ENCODE measurements around the gene RNASE9. TPM values are rescaled to one million over a fixed set of nuclear protein-coding genes. Genes with fewer than 3 reads are reported as not detected.
"Not testable (repeated sequence)": the region's sequence is repeated elsewhere in the genome, so short reads cannot be mapped to it uniquely, and the experiment has no call there.

RNASE9 gene
- total RNA-seq, 1 donor from 2014 or later: not detected

GRCh38 chr14:20583142-20583541, 22.3 kb upstream of the RNASE9 start:
- H3K4me3 ChIP-seq (ENCODE audit: low read depth, low read length): no peak overlapping the region
- no peak for TF ChIP-seq CTCF (IDR thresholded peaks at IDR 0.05; ENCODE audit: insufficient read depth, low read length, poor library complexity, severe bottlenecking)
- H3K36me3 ChIP-seq (ENCODE audit: control insufficient read depth, insufficient read depth, low read length): no peaks in the 10 kb centered on the region
- no peak for DNase-seq (ENCODE audit: low read depth)
- no peaks in the 10 kb centered on the region for H3K27me3 ChIP-seq (ENCODE audit: control insufficient read depth, insufficient read depth, low read length)

- Histone ChIP-seq H3K36me3 (ENCODE audit: control insufficient read depth, insufficient read depth, low read length) (no peaks in the 10 kb centered on the region), H3K4me3 (ENCODE audit: low read depth, low read length) (no peak overlapping the region), H3K27me3 (ENCODE audit: control insufficient read depth, insufficient read depth, low read length) (no peaks in the 10 kb centered on the region)
- TF ChIP-seq CTCF (IDR thresholded peaks at IDR 0.05; ENCODE audit: insufficient read depth, low read length, poor library complexity, severe bottlenecking): no peak
- DNase-seq (ENCODE audit: low read depth): no peak
Measured at GRCh38 chr14:20580242-20580641, 19.4 kb upstream of the RNASE9 start.

GRCh38 chr14:20578784-20579502, 18.1 kb upstream of the RNASE9 start:
- TF ChIP-seq CTCF (IDR thresholded peaks at IDR 0.05; ENCODE audit: insufficient read depth, low read length, poor library complexity, severe bottlenecking): no peak
- Histone ChIP-seq H3K4me3 (ENCODE audit: low read depth, low read length) (no peak overlapping the region), H3K36me3 (ENCODE audit: control insufficient read depth, insufficient read depth, low read length) (no peaks in the 10 kb centered on the region), H3K27me3 (ENCODE audit: control insufficient read depth, insufficient read depth, low read length) (no peaks in the 10 kb centered on the region)
- DNase-seq (ENCODE audit: low read depth): no peak

GRCh38 chr14:20578325-20578724, 17.5 kb upstream of the RNASE9 start:
- no peak for TF ChIP-seq CTCF (IDR thresholded peaks at IDR 0.05; ENCODE audit: insufficient read depth, low read length, poor library complexity, severe bottlenecking)
- Histone ChIP-seq H3K27me3 (ENCODE audit: control insufficient read depth, insufficient read depth, low read length) (no peaks in the 10 kb centered on the region), H3K36me3 (ENCODE audit: control insufficient read depth, insufficient read depth, low read length) (no peaks in the 10 kb centered on the region), H3K4me3 (ENCODE audit: low read depth, low read length) (no peak overlapping the region)
- DNase-seq (ENCODE audit: low read depth): no peak

- H3K4me3 ChIP-seq (ENCODE audit: low read depth, low read length); DNase-seq (ENCODE audit: low read depth); H3K36me3 ChIP-seq (ENCODE audit: control insufficient read depth, insufficient read depth, low read length); H3K27me3 ChIP-seq (ENCODE audit: control insufficient read depth, insufficient read depth, low read length): not testable (repeated sequence)
Measured at GRCh38 chr14:20572382-20572990, 11.6 kb upstream of the RNASE9 start.

GRCh38 chr14:20570720-20571119, 9.9 kb upstream of the RNASE9 start:
- DNase-seq (ENCODE audit: low read depth); H3K36me3 ChIP-seq (ENCODE audit: control insufficient read depth, insufficient read depth, low read length); H3K27me3 ChIP-seq (ENCODE audit: control insufficient read depth, insufficient read depth, low read length); H3K4me3 ChIP-seq (ENCODE audit: low read depth, low read length): not testable (repeated sequence)

- H3K4me3 ChIP-seq (ENCODE audit: low read depth, low read length); H3K27me3 ChIP-seq (ENCODE audit: control insufficient read depth, insufficient read depth, low read length); DNase-seq (ENCODE audit: low read depth); H3K36me3 ChIP-seq (ENCODE audit: control insufficient read depth, insufficient read depth, low read length): not testable (repeated sequence)
Measured at GRCh38 chr14:20569865-20570264, 9.0 kb upstream of the RNASE9 start.
